Peyer's patch (tissue), 4 donors: ENCODE results near the gene TNN. TPM values are rescaled to one million over a fixed set of nuclear protein-coding genes. Genes with fewer than 3 reads are reported as not detected.

Experiments used
- DNase-seq, 3 donors: peaks; one replicate each; pipeline ENCODE4 v3.0.0-alpha.2; 2017 to 2019
- H3K27ac ChIP-seq, 4 donors: fragments of 200-600 bp; sonication (generic); one replicate each; pipeline ENCODE4 v1.5.1; 2016 to 2019
- H3K27me3 ChIP-seq, 2 donors: fragments of 200-600 bp; sonication (generic); one replicate each; pipeline ENCODE4 v1.5.1; 2019
- H3K36me3 ChIP-seq, 3 donors: fragments of 200-600 bp; sonication (generic); one replicate each; pipeline ENCODE4 v1.5.1; 2016 to 2019
- H3K4me1 ChIP-seq, 4 donors: fragments of 200-600 bp; sonication (generic); one replicate each; pipeline ENCODE4 v1.5.1; 2016 to 2019
- H3K4me3 ChIP-seq, 4 donors: fragments of 200-600 bp; sonication (generic); 1 replicate in 3 of 4; 2 replicates in 1 of 4; pipeline ENCODE4 v1.5.1; 2016 to 2019; ENCODE audit warnings: mild to moderate bottlenecking in 1 of 4
- H3K9me3 ChIP-seq, 4 donors: fragments of 200-600 bp; sonication (generic); one replicate each; pipeline ENCODE4 v1.5.1; 2016 to 2019; ENCODE audit warnings: mild to moderate bottlenecking in 1 of 4
- POLR2A ChIP-seq, 2 donors: fragments of 450-650 bp; IDR thresholded peaks; one replicate each; pipeline ENCODE4 v1.5.1; 2017; ENCODE audit warnings: antibody characterized with exemption in 2 of 2, mild to moderate bottlenecking in 2 of 2, moderate library complexity in 2 of 2
- total RNA-seq, 4 donors: library from RNA; depleted of rRNA; stranded (reverse); fragments of >200 nt; gene quantifications; one replicate each; pipeline ENCODE4 v1.1.0, GENCODE V29; 2016
- TF ChIP-seq, protein P1 (sequence below), 6 experiments: fragments of 450-650 bp in 4 of 6; fragments of 200-600 bp in 2 of 6; sonication (generic) in 1 of 6; IDR thresholded peaks; one replicate each; pipeline ENCODE4 v1.5.1; 2017 to 2019; ENCODE audit warnings: antibody characterized with exemption in 6 of 6, mild to moderate bottlenecking in 3 of 6, moderate library complexity in 1 of 6

TNN gene
- total RNA-seq, 4 donors from 2014 or later = 0.35 to 0.83 TPM; not detected in 2

DNA sequence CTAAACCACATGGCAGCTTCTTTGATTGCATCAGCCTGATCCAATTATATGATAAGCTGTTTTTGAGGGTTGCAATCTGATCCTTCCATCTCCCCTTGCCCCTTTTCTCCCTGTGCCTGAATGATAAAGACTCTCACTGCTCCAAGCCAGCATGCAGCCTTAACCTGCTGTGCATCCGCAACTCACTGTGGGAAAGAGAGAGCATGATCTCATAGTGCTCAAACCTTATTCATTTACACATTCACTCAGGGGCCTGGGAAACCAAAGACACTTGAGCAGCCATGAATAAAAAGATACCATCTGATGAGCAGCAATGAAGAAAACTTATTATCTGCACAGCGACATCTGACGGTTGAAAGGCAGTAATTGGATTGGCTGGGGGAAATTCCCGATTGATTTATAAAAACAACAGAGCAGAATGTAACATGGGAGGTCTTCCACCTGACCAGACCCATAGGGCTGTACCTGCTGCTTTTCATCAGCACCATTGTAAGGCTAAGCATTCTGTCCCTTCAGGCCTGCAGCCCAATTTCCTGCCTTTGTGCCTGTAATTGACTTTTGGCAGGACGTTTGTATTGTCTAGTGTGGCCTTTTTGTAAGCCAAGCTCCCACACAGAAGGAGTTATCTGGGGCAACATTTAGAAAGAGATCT is 62.5 kb downstream of the TNN start:
- Histone ChIP-seq H3K27me3 (no peaks in the 10 kb centered on the region), H3K9me3 (no peaks in the 10 kb centered on the region), H3K4me1 (peaks cover 0 to 6% (median 3%) of the 10 kb centered on the region in 4 donors), H3K4me3 (no peak overlapping the region), H3K27ac (peak overlapping the region in 2 of 4 donors; percentile 39 to 65), H3K36me3 (no peaks in the 10 kb centered on the region)
- TF ChIP-seq, protein P1, sequence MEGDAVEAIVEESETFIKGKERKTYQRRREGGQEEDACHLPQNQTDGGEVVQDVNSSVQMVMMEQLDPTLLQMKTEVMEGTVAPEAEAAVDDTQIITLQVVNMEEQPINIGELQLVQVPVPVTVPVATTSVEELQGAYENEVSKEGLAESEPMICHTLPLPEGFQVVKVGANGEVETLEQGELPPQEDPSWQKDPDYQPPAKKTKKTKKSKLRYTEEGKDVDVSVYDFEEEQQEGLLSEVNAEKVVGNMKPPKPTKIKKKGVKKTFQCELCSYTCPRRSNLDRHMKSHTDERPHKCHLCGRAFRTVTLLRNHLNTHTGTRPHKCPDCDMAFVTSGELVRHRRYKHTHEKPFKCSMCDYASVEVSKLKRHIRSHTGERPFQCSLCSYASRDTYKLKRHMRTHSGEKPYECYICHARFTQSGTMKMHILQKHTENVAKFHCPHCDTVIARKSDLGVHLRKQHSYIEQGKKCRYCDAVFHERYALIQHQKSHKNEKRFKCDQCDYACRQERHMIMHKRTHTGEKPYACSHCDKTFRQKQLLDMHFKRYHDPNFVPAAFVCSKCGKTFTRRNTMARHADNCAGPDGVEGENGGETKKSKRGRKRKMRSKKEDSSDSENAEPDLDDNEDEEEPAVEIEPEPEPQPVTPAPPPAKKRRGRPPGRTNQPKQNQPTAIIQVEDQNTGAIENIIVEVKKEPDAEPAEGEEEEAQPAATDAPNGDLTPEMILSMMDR (IDR thresholded peaks at IDR 0.05) = no peak
- no peak for TF ChIP-seq POLR2A (IDR thresholded peaks at IDR 0.05)
- DNase-seq = no peak

DNA sequence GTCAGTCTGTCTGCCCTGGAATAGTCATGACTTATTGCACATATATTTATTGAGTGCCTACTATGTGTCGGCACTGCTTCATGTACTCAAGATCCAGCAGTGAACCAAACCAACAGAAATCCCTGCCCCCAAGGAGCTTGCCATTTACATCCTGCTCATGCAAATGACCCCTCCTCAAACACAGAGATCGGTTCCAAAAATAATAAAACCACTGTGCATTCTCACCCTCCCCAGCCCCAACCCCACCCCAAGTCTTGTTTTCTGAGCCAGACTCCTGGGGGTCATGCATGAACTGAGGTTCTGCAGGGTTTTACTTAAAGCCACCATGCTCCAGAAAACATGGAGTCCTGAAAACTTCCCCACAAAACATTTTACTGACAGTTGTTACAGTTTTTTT is 63.0 kb downstream of the TNN start:
- Histone ChIP-seq H3K4me1 (peaks cover 0 to 6% (median 3%) of the 10 kb centered on the region in 4 donors), H3K27ac (peak overlapping the region in 1 of 4 donors; percentile 65), H3K27me3 (no peaks in the 10 kb centered on the region), H3K9me3 (no peaks in the 10 kb centered on the region), H3K4me3 (no peak overlapping the region), H3K36me3 (no peaks in the 10 kb centered on the region)
- TF ChIP-seq, protein P1 (IDR thresholded peaks at IDR 0.05) = no peak
- TF ChIP-seq POLR2A (IDR thresholded peaks at IDR 0.05) = no peak
- DNase-seq = no peak

DNA sequence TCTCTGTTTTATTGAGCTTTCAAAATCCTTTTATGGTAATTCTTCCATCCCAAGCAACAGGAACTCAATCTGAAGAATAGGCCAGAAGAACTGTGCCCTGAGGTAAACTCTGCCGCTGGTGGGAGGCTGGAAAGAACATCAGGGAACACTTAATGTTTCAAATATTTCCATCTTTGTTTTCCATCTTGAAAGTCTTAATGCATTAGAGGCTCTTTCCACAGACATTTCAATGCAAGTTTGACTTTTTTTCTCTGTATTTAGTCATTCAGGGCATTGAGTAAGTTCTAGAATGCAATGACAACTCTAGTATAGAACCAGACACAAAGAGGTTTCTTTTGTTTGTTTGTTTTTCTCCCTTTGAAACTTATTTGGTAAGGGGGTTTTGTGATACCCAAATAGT is 63.5 kb downstream of the TNN start:
- Histone ChIP-seq H3K27ac (peak overlapping the region in 2 of 4 donors; percentile 47 to 65), H3K4me3 (no peak overlapping the region), H3K27me3 (no peaks in the 10 kb centered on the region), H3K4me1 (peaks cover 0 to 6% (median 3%) of the 10 kb centered on the region in 4 donors), H3K36me3 (no peaks in the 10 kb centered on the region), H3K9me3 (no peaks in the 10 kb centered on the region)
- no peak for TF ChIP-seq POLR2A (IDR thresholded peaks at IDR 0.05)
- TF ChIP-seq, protein P1 (IDR thresholded peaks at IDR 0.05) = no peak
- DNase-seq = no peak

DNA sequence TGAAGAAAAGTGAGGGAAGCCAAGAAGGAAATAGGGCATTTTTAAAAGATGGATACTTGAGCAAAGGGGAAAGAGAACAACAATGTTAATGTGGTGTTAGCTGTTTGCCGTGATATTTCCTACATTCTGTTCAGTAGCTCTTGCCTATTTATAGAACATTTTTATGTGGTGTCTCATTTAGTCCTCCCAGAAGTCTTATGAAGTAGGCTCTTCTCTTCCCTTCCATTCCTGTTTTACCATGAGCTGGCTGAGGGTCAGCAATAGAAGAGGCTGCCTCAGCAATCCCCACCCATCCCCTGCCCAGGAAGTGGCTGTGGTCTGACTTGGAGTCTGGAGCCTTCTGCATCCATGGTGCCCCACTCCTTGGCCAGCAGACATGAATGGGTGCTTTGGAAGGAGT is 64.8 kb downstream of the TNN start:
- DNase-seq = no peak
- Histone ChIP-seq H3K9me3 (no peaks in the 10 kb centered on the region), H3K27ac (peak overlapping the region in 2 of 4 donors; percentile 47 to 65), H3K27me3 (no peaks in the 10 kb centered on the region), H3K36me3 (no peaks in the 10 kb centered on the region), H3K4me1 (peaks cover 0 to 6% (median 3%) of the 10 kb centered on the region in 4 donors), H3K4me3 (no peak overlapping the region)
- TF ChIP-seq POLR2A (IDR thresholded peaks at IDR 0.05) = no peak
- TF ChIP-seq, protein P1 (IDR thresholded peaks at IDR 0.05) = no peak

DNA sequence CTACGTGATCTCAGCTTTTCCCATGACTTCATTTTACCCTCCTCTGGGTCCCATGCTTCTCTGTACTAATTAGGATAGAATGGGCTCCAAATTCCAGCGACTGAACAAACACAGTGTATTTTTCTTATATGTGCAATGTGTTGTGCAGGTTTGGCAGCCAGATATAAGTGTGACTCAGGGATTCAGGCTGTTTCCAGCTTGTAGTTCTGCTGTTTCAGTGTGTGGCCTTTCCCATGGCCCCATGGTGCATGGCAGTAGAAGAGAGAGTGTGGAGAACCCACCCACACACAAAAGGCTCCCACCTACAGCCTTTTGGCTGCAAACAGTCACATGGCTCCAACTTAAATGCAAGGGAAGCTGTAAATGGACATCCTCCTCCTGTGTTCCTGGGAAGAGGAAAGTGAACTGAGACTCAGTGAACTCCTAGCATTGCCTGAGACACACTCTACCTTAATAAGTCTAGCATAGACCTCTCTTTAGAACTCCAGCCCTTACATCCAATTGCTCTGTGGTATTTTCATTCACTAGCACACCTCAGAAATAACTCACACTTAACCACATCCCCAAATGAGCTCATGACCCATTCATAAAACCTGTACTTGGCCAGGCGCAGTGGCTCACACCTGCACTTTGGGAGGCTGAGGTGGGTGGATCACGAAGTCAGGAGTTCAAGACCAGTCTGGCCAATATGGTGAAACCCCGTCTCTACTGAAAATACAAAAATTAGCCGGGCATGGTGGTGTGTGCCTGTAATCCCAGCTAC is 66.2 kb downstream of the TNN start:
- H3K27me3 ChIP-seq = no peaks in the 10 kb centered on the region
- no peaks in the 10 kb centered on the region for H3K4me1 ChIP-seq
- H3K4me3 ChIP-seq = no peak overlapping the region
- DNase-seq = no peak
- H3K27ac ChIP-seq = no peak overlapping the region
- no peaks in the 10 kb centered on the region for H3K36me3 ChIP-seq
- no peak for TF ChIP-seq POLR2A (IDR thresholded peaks at IDR 0.05)
- TF ChIP-seq, protein P1 (IDR thresholded peaks at IDR 0.05) = no peak
- H3K9me3 ChIP-seq = no peaks in the 10 kb centered on the region
